ENCODE data around the gene MRPL32.

MRPL32 gene

DNA sequence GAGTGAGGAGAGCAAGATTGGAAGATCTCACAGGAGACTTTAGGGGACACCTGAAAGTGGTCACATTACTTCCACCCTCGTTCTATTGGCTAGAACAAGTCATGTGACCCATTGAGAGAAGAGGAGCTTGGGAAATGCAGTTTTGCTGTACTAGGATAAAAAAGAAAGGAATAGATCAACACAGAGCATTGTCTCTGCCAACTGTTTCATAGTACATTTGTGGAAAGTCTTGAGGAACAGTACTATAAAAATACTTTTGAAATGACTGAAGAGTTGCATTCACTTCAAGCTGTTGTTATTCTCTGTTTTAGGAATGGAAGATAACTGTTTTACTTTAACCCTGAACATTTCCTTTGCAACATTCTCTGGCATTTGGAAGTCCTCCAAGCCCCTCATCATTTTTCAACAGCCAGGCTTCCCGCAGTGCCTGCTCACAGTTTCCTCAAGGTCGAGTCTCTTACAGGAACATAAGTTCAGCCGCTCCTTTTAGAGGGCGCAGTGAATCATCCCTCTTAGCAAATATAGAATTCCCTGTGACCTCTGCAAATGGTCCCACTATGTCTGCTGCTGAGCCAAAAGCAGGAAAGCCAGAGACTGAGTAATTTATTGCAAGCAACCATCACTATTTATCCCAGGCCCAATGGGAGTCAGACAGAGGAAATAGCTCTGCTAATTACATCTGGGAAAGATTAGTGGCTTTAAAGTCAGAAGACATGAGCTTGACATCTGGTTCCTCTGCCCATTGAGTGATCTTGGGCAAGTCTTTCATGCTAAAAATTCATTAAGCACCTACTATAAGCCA, 40.7 kb downstream of the MRPL32 start:
- no peak overlapping the region for H3K27ac Mint-ChIP-seq
- no peaks in the 10 kb centered on the region for H3K4me1 Mint-ChIP-seq (ENCODE audit: low read depth)
- H3K27me3 Mint-ChIP-seq = peaks cover 4% of the 10 kb centered on the region
- no peaks in the 10 kb centered on the region for H3K9me3 Mint-ChIP-seq (ENCODE audit: low read depth)
- H3K4me3 Mint-ChIP-seq = no peak overlapping the region
- H3K36me3 Mint-ChIP-seq = no peaks in the 10 kb centered on the region

DNA sequence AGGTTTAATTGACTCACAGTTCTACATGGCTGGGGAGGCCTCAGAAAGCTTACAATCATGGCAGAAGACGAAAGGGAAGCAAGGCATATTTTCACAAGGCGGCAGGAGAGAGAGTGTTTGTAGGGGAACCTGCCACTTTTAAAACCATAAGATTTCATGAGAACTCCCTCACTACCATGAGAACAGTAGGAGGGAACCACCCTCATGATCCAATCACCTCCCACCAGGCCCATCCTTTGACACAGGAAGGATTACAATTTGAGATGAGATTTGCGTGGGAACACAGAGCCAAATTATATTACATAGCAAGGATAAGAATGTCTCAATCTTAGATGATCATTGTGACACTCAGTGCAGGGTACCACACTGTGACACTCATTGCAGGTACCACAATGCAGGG, 44.2 kb downstream of the MRPL32 start:
- no peaks in the 10 kb centered on the region for H3K36me3 Mint-ChIP-seq
- no peak overlapping the region for H3K4me3 Mint-ChIP-seq
- no peaks in the 10 kb centered on the region for H3K9me3 Mint-ChIP-seq (ENCODE audit: low read depth)
- no peaks in the 10 kb centered on the region for H3K4me1 Mint-ChIP-seq (ENCODE audit: low read depth)
- H3K27me3 Mint-ChIP-seq = peaks cover 4% of the 10 kb centered on the region
- H3K27ac Mint-ChIP-seq = no peak overlapping the region

DNA sequence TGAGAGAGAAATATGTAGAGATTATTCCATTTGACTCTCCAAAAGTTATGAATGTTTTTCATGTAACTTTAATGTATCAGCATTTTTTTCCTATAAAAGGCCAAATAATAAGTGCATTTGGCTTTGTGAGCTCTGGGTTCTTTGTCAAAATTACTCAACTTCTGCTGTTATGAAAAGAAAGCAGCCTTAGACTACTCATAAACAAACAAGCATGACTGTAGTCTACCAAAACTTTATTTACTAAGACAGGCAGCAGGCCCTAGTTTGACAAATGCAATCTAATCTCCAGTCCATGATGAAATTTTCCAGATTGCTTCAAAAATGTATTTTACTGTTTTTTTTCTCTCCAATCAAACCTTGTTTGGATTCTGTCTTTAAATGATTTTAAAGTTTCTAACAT, 46.3 kb downstream of the MRPL32 start:
- Mint-ChIP-seq H3K27ac (no peak overlapping the region), H3K27me3 (peaks cover 4% of the 10 kb centered on the region), H3K9me3 (ENCODE audit: low read depth) (no peaks in the 10 kb centered on the region), H3K4me3 (no peak overlapping the region), H3K4me1 (ENCODE audit: low read depth) (no peaks in the 10 kb centered on the region), H3K36me3 (no peaks in the 10 kb centered on the region)

DNA sequence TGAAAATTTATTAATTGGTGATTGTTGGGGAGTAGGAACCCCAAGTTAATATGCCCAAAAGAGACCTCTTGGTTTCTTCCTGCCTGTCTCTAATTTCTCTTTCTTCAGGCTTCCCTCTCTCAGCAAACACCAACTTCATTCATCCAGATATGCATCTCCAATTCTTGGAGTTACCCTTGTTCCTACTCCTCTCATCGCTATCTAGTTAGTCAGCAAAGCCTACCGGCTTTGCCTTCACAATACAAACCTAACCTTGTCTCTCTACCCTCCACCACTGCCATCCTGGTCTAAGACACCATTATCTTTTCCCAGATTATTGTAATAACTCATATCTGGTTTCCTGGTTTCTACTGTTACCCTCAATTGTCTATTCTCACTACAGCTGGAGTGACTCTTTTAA, 47.9 kb downstream of the MRPL32 start:
- peaks cover 6% of the 10 kb centered on the region for H3K27me3 Mint-ChIP-seq
- H3K9me3 Mint-ChIP-seq (ENCODE audit: low read depth) = peaks cover 4% of the 10 kb centered on the region
- no peak overlapping the region for H3K4me3 Mint-ChIP-seq
- no peaks in the 10 kb centered on the region for H3K36me3 Mint-ChIP-seq
- H3K27ac Mint-ChIP-seq = no peak overlapping the region
- H3K4me1 Mint-ChIP-seq (ENCODE audit: low read depth) = no peaks in the 10 kb centered on the region

DNA sequence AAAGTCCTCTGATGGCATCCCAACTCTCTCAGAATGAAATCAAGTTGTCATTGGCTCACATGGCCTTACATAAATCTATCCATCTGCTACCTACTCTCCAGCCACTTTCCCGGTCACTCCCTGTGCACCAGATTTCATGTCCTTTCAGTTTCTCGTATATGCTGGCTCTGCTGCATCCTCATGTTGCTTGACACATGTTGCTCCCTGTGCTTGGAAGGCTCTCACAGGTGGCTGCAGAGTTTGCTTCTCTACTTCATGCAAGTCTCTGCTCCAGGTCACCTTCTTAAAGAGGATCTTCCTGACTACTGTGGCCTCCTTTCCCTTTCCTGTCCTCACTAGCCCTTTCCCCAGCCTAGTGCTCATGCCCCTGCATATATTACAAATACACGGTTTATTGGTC, 48.3 kb downstream of the MRPL32 start:
- Mint-ChIP-seq H3K4me3 (no peak overlapping the region), H3K36me3 (no peaks in the 10 kb centered on the region), H3K27ac (no peak overlapping the region), H3K4me1 (ENCODE audit: low read depth) (no peaks in the 10 kb centered on the region), H3K9me3 (ENCODE audit: low read depth) (peaks cover 4% of the 10 kb centered on the region), H3K27me3 (peaks cover 6% of the 10 kb centered on the region)

DNA sequence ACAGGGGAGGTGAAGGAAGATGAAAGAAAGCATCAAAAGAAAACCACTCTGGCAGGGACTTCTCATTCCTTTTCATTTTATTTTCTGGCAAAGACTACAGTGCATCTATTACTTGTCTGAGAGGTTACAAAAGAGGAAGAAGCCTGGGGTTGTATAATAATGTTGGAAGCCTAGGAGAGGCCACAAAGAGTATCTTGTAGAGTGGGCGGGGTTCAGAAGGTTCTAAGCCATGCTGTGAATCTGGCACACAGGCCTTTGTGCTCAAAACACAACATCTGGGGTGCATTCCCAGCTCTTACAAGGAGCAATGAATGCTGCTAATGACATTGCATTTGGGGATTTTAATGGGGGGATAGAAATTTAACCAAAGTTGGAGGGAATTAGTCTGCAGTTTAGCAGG, 49.4 kb downstream of the MRPL32 start:
- Mint-ChIP-seq H3K4me3 (no peak overlapping the region), H3K36me3 (no peaks in the 10 kb centered on the region), H3K9me3 (ENCODE audit: low read depth) (peaks cover 4% of the 10 kb centered on the region), H3K27ac (no peak overlapping the region), H3K27me3 (peaks cover 6% of the 10 kb centered on the region), H3K4me1 (ENCODE audit: low read depth) (no peaks in the 10 kb centered on the region)

DNA sequence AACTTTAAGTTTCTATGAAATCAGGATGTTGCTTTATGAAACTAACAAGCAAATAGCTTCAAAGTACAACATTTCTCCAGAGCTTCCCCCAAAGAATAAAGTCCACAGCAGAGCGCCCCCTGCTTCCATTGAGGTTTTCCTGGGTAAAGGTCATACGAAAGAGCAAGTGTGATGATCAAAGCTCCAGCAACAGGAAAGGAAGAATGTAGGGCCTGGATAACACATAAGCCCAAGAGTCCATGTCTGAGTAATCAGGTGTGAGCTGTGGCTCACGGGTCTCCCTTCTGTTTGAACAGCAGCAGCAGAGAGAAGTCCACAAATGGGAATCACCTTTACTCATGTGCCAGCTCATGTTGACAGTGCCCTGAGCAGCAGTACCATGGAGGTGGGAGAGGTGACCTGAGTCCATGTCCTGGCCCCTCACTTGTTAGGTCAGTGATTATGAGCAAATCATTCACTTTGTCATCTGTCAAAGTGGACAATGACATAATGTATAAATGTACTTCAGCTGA, 50.5 kb downstream of the MRPL32 start:
- peaks cover 4% of the 10 kb centered on the region for H3K9me3 Mint-ChIP-seq (ENCODE audit: low read depth)
- H3K27me3 Mint-ChIP-seq = peaks cover 11% of the 10 kb centered on the region
- no peak overlapping the region for H3K27ac Mint-ChIP-seq
- H3K4me1 Mint-ChIP-seq (ENCODE audit: low read depth) = no peaks in the 10 kb centered on the region
- H3K4me3 Mint-ChIP-seq = no peak overlapping the region
- no peaks in the 10 kb centered on the region for H3K36me3 Mint-ChIP-seq

DNA sequence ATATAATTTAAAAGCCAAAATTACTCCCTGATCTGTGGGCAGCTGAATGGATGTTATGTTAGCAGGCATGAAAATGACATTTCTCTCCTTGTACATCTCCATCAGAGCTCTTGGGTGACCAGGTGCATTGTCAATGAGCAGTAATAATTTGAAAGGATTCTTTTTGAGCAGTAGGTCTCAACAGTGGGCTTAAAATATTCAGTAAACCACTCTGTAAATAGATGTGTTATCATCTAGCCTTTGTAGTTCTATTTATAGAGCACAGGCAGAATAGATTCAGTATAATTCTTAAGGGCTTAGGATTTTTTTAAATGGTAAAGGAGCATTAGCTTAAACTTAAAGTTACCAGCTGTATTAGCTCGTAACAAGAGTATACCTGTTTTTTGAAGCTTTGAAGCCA, 52.0 kb downstream of the MRPL32 start:
- no peaks in the 10 kb centered on the region for H3K36me3 Mint-ChIP-seq
- peaks cover 4% of the 10 kb centered on the region for H3K9me3 Mint-ChIP-seq (ENCODE audit: low read depth)
- H3K27me3 Mint-ChIP-seq = peaks cover 11% of the 10 kb centered on the region
- H3K4me1 Mint-ChIP-seq (ENCODE audit: low read depth) = no peaks in the 10 kb centered on the region
- no peak overlapping the region for H3K4me3 Mint-ChIP-seq
- no peak overlapping the region for H3K27ac Mint-ChIP-seq

DNA sequence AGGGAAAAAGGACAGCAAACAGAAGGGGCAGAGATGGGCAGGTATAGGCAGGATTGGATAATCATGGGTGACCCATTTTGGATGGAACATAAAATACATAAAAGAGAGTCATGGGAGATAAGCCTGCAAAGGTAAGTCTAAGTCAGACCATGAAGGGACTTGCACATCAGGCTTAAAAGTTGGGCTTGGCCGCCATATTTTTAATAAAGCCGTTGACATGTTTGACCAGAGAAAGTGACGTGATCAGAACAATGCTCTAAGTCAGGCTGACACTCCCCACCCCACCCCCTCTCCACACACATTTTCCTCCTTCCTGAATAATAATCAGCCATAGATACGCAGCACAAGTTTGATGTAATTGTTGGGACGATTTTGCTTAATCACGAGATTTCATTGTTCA, 54.0 kb downstream of the MRPL32 start:
- H3K36me3 Mint-ChIP-seq = no peaks in the 10 kb centered on the region
- no peak overlapping the region for H3K27ac Mint-ChIP-seq
- peaks cover 4% of the 10 kb centered on the region for H3K9me3 Mint-ChIP-seq (ENCODE audit: low read depth)
- no peaks in the 10 kb centered on the region for H3K4me1 Mint-ChIP-seq (ENCODE audit: low read depth)
- peaks cover 11% of the 10 kb centered on the region for H3K27me3 Mint-ChIP-seq
- H3K4me3 Mint-ChIP-seq = no peak overlapping the region

DNA sequence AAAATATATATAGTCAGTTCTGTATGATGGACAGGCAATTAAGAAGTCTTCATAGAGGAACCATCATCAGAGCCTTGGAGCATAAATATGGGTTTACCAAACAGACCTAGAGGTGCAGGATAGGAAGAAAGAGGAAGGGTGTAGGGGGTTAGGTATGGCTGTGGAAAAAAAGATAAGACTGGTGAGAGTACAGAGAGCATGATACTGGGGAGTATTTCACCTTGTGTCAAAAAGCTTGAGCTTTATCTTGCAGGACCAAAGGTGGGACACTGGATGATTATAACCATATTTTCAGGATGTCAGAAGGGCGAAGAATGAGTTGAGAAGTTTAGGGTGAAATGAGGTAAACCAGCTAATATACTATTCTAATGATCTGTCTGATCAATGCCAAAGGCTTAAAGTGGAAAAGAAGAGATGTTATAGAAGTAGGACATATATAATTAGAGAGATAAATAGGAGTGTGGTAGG, 54.6 kb downstream of the MRPL32 start:
- Mint-ChIP-seq H3K36me3 (no peaks in the 10 kb centered on the region), H3K27ac (no peak overlapping the region), H3K4me3 (no peak overlapping the region), H3K4me1 (ENCODE audit: low read depth) (no peaks in the 10 kb centered on the region), H3K27me3 (peaks cover 11% of the 10 kb centered on the region), H3K9me3 (ENCODE audit: low read depth) (peaks cover 4% of the 10 kb centered on the region)
